K562 (cell line): ENCODE results near the gene RBM20. TPM values are rescaled to one million over a fixed set of nuclear protein-coding genes. Genes with fewer than 3 reads are reported as not detected.

Experiments
- ATAC-seq: fragments of 200-7000 bp; cut with Tn5 transposase; 3 replicates; pipeline ENCODE4 v1.9.1; 2020; ENCODE audit warnings: moderate library complexity
- BruUV-seq: library from RNA; stranded (reverse); fragments of 400-500 nt; replicated peaks from 2 replicates; lab custom pipeline; 2021; lab: Mats Ljungman, UMichigan
- CTCF ChIA-PET: fragments of 300-600 bp; formaldehyde crosslinking; extraction: SDS; loops from one replicate; lab custom pipeline; 2021; ENCODE audit warnings: low intra/inter-chr PET ratio; lab: Yijun Ruan, JAX
- POLR2A ChIA-PET: fragments of 300-600, 350-650 bp; sonication (Branson Sonifier 250); formaldehyde crosslinking; extraction: SDS; loops from one replicate; lab custom pipeline; 2021; ENCODE audit warnings: antibody characterized with exemption, inconsistent platforms; lab: Yijun Ruan, JAX
- DNase-seq, 4 experiments: peaks; one replicate each; pipeline versions ENCODE4 v3.0.0 to v3.0.0-alpha.2; 2011 to 2018; ENCODE audit warnings: low spot score in 3 of 4, mixed read lengths in 3 of 4; ENCODE audit errors: extremely low read depth in 1 of 4
- FAIRE-seq: peaks from 2 replicates; lab custom pipeline; 2011; peaks lifted over from hg19 to GRCh38; lab: Jason Lieb, UNC
- H2AFZ ChIP-seq: 2 replicates; pipeline ENCODE4 v1.6.0; 2011; ENCODE audit warnings: low read depth, low read length, control low read depth, inconsistent platforms
- H3K27ac ChIP-seq: fragments of 200-600 bp; 3 replicates; pipeline ENCODE4 v1.8.0; 2011; ENCODE audit warnings: low read depth, mild to moderate bottlenecking, control low read depth, inconsistent platforms, low read length, moderate library complexity, mixed read lengths; ENCODE audit errors: extremely low read depth
- H3K27me3 ChIP-seq, 2 experiments: fragments of 300-600 bp in 1 of 2; 2 replicates in 1 of 2; 3 replicates in 1 of 2; pipeline versions ENCODE4 v1.6.0 to v1.8.0; 2011; ENCODE audit warnings: inconsistent platforms in 2 of 2, low read length in 2 of 2, mild to moderate bottlenecking in 1 of 2, mixed read lengths in 1 of 2, moderate library complexity in 1 of 2; ENCODE audit not compliant: control insufficient read depth in 2 of 2, insufficient read depth in 2 of 2
- H3K36me3 ChIP-seq: fragments of 300-600 bp; 3 replicates; pipeline ENCODE4 v1.8.0; 2011; ENCODE audit warnings: mild to moderate bottlenecking, low read length, inconsistent platforms; ENCODE audit not compliant: control insufficient read depth, insufficient read depth
- H3K4me1 ChIP-seq, 2 experiments: fragments of 200-600 bp in 1 of 2; replicated peaks in 1 of 2; 2 replicates in 1 of 2; 3 replicates in 1 of 2; pipeline versions ENCODE4 v1.5.1 to v1.8.0; 2011; ENCODE audit warnings: inconsistent platforms in 2 of 2, low read length in 2 of 2, mild to moderate bottlenecking in 1 of 2, mixed read lengths in 1 of 2, moderate library complexity in 1 of 2; ENCODE audit not compliant: control insufficient read depth in 2 of 2, insufficient read depth in 2 of 2
- H3K4me2 ChIP-seq: 2 replicates; pipeline ENCODE4 v1.6.1; 2011; ENCODE audit warnings: low read length, control low read depth, inconsistent platforms, mixed read lengths; ENCODE audit not compliant: insufficient read depth
- H3K4me3 ChIP-seq: fragments of 200-600 bp; sonication (generic), shearing (Covaris generic); 2 replicates; pipeline ENCODE4 v1.5.1; 2016; ENCODE audit warnings: control low read depth, inconsistent platforms
- H3K79me2 ChIP-seq: fragments of 200-600 bp; 3 replicates; pipeline ENCODE4 v1.8.0; 2011; ENCODE audit warnings: low read length, inconsistent platforms; ENCODE audit not compliant: control insufficient read depth, insufficient read depth
- H3K9ac ChIP-seq, 2 experiments: 2 replicates each; pipeline versions ENCODE4 v1.6.0 to v1.6.1; 2011; ENCODE audit warnings: low read depth in 2 of 2, low read length in 2 of 2, control low read depth in 1 of 2, inconsistent platforms in 1 of 2, mild to moderate bottlenecking in 1 of 2, mixed read lengths in 1 of 2; ENCODE audit not compliant: insufficient read depth in 1 of 2
- H3K9me1 ChIP-seq: one replicate; pipeline ENCODE4 v1.6.0; 2011; ENCODE audit warnings: inconsistent platforms, mild to moderate bottlenecking, low read length, moderate library complexity; ENCODE audit not compliant: control insufficient read depth, insufficient read depth
- H3K9me3 ChIP-seq: replicated peaks from 2 replicates; pipeline ENCODE4 v1.5.1; 2011; ENCODE audit warnings: low read depth, low read length, inconsistent platforms; ENCODE audit not compliant: control insufficient read depth, insufficient read depth
- H4K20me1 ChIP-seq: replicated peaks from 2 replicates; pipeline ENCODE4 v1.6.1; 2011; ENCODE audit warnings: low read length, inconsistent platforms, mixed read lengths; ENCODE audit not compliant: control insufficient read depth, insufficient read depth
- CEBPB ChIP-seq: fragments of 450-650 bp; IDR thresholded peaks from 2 replicates; pipeline ENCODE4 v1.6.1; 2016; ENCODE audit warnings: missing genetic modification characterization, missing compliant biosample characterization
- NCOA4 ChIP-seq: fragments of 450-650 bp; IDR thresholded peaks from 2 replicates; pipeline ENCODE4 v1.6.1; 2018; ENCODE audit warnings: mild to moderate bottlenecking; ENCODE audit not compliant: partially characterized antibody
- RBBP5 ChIP-seq: fragments of 200-600 bp; sonication (generic); IDR thresholded peaks from 2 replicates; pipeline ENCODE4 v1.6.1; 2012; ENCODE audit warnings: borderline replicate concordance, mild to moderate bottlenecking, low read length, control low read depth, inconsistent platforms; ENCODE audit not compliant: insufficient read depth, poor library complexity, severe bottlenecking
- RBM25 ChIP-seq: fragments of 200-400 bp; formaldehyde crosslinking; IDR thresholded peaks from 2 replicates; pipeline ENCODE4 v1.6.1; 2018; ENCODE audit warnings: low read length, low read depth, moderate library complexity; ENCODE audit not compliant: severe bottlenecking
- ZNF184 ChIP-seq: sonication (generic); formaldehyde crosslinking; IDR thresholded peaks from 2 replicates; pipeline ENCODE4 v1.5.0; 2020; ENCODE audit warnings: missing genetic modification reagents
- ZNF766 ChIP-seq: fragments of 200-800 bp; sonication (Bioruptor generic); conservative IDR thresholded peaks from 2 replicates; pipeline ENCODE4 v1.6.1; 2016; ENCODE audit warnings: missing genetic modification characterization, missing compliant biosample characterization
- WGBS: fragments of 100-300 bp; shearing (Covaris generic); methylation state at CpG from one replicate; pipeline ENCODE4 v1.1.6; 2016; ENCODE audit warnings: low coverage, mixed read lengths; ENCODE audit not compliant: insufficient coverage; ENCODE audit errors: missing lambda C conversion rate; 5-methylcytosine and 5-hydroxymethylcytosine counted together
- in situ Hi-C: fragments of 300-500 bp; cut with MboI; formaldehyde crosslinking; loops from 4 replicates; pipeline ENCODE4 v1.15.0; 2018; ENCODE audit warnings: inconsistent platforms, mixed read lengths
- intact Hi-C: fragments of 100-400 bp; cut with micrococcal nuclease; formaldehyde crosslinking; loops from 2 replicates; pipeline ENCODE4 v1.14.2; 2022
- polyA plus RNA-seq, 8 experiments: library from polyadenylated mRNA; depleted of rRNA in 4 of 8; stranded (reverse) in 5 of 8; unstranded in 3 of 8; fragments of >200 nt; fragmentation: Nextera tagmentation in 2 of 8; fragmentation: Illumina TruSeq in 1 of 8; extraction: Ambion mirVana in 2 of 8; extraction: Trizol in 1 of 8; gene quantifications; 2 replicates each; pipeline versions ENCODE4 v1.2.1 to v1.2.3, GENCODE V29; 2011 to 2014; ENCODE audit warnings: inconsistent platforms in 1 of 8, missing spikeins in 1 of 8
- total RNA-seq, 7 experiments: library from RNA; depleted of rRNA in 6 of 7; stranded (reverse); fragments of >200 nt in 6 of 7; fragmentation: Illumina TruSeq in 2 of 7; extraction: Trizol in 2 of 7; gene quantifications; 2 replicates each; pipeline versions ENCODE4 v1.2.1 to v1.2.3, GENCODE V29; 2011 to 2021; ENCODE audit warnings: low replicate concordance in 1 of 7

RBM20 gene
- total and polyA plus RNA-seq, 9 of the 15 experiments (the other 6 are each of a cell fraction or from before 2014, with no cell fraction given): 0.63 to 5.7 (median 3.2) TPM

- Histone ChIP-seq H3K4me2 (no peak overlapping the region), H3K27ac (no peak overlapping the region), H3K9me1 (no peaks in the 10 kb centered on the region), H3K4me1 (no peaks in the 10 kb centered on the region; a peak in 3 of 5 replicates), H3K9me3 (no peaks in the 10 kb centered on the region), H3K36me3 (no peaks in the 10 kb centered on the region), H3K27me3 (no peaks in the 10 kb centered on the region), H3K79me2 (no peaks in the 10 kb centered on the region), H3K9ac (no peak overlapping the region), H2AFZ (0 out of 2 replicates have a peak overlapping the region, but pooled peaks have one; percentile 50), H3K4me3 (no peak overlapping the region), H4K20me1 (no peaks in the 10 kb centered on the region)
- DNase-seq (no peak), ATAC-seq (no peak), FAIRE-seq (no peak)
- ChIA-PET CTCF (no interaction called here), POLR2A (no interaction called here)
- no TSS peak for BruUV-seq
- WGBS: 63% methylated on average over 9 of the region's 9 CpGs
- no peak for TF ChIP-seq ZNF766
- no peak for TF ChIP-seq ZNF184 (CRISPR knock-in tag)
- no peak for TF ChIP-seq NCOA4
- TF ChIP-seq RBM25: no peak
- no peak for TF ChIP-seq RBBP5
- no peak for TF ChIP-seq CEBPB
- in situ Hi-C loops: loop anchor here (5.0 kb wide), 1 partner anchor 33 kb away; no protein-coding TSS in a partner anchor
- intact Hi-C loops: no loop called here
Measured at GRCh38 chr10:110634527-110635209, 9.5 kb upstream of the RBM20 start.
